ENCODE results near the gene NTM. TPM values are rescaled to one million over a fixed set of nuclear protein-coding genes. Genes with fewer than 3 reads are reported as not detected.

Gene NTM
- total RNA-seq, 1 experiment from 2014 or later: 16.4 TPM

DNA sequence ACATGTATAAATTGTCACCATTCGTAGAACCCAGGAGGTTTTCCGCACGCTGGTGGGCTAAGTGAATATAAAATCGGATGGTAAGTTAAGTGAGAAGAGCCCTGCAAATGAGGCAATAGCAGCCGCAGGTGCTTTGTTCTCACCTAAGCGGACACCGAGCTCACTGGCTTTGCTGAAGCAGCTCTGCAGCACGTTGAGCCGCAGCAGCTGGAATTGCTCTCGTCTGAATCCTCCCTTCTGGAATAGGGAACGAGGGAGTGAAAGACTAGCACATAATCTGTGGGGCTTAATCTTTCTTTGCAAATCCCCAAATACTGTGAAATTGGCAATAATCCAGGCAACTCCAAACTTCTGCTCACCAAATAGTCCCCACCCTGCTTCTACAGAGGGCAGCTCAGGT lies 488.1 kb downstream of the NTM start:
- Mint-ChIP-seq H3K36me3 (no peaks in the 10 kb centered on the region), H3K4me1 (peaks cover 13% of the 10 kb centered on the region), H3K27me3 (ENCODE audit: low read depth) (no peaks in the 10 kb centered on the region; the same call in 1 of the 2 replicates), H3K27ac (no peak overlapping the region), H3K4me3 (no peak overlapping the region), H3K9me3 (no peaks in the 10 kb centered on the region)
- DNase-seq (ENCODE audit: low spot score) (no peak), ATAC-seq (peak; percentile 47)
- TF ChIP-seq SOX15 (CRISPR knock-in tag; IDR thresholded peaks at IDR 0.05) (no peak), CBFB (CRISPR knock-in tag; IDR thresholded peaks at IDR 0.05; ENCODE audit: low read depth) (no peak), CTCF (IDR thresholded peaks at IDR 0.05) (no peak)
- TF ChIP-seq, protein P1, sequence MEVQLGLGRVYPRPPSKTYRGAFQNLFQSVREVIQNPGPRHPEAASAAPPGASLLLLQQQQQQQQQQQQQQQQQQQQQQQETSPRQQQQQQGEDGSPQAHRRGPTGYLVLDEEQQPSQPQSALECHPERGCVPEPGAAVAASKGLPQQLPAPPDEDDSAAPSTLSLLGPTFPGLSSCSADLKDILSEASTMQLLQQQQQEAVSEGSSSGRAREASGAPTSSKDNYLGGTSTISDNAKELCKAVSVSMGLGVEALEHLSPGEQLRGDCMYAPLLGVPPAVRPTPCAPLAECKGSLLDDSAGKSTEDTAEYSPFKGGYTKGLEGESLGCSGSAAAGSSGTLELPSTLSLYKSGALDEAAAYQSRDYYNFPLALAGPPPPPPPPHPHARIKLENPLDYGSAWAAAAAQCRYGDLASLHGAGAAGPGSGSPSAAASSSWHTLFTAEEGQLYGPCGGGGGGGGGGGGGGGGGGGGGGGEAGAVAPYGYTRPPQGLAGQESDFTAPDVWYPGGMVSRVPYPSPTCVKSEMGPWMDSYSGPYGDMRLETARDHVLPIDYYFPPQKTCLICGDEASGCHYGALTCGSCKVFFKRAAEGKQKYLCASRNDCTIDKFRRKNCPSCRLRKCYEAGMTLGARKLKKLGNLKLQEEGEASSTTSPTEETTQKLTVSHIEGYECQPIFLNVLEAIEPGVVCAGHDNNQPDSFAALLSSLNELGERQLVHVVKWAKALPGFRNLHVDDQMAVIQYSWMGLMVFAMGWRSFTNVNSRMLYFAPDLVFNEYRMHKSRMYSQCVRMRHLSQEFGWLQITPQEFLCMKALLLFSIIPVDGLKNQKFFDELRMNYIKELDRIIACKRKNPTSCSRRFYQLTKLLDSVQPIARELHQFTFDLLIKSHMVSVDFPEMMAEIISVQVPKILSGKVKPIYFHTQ (CRISPR knock-in tag; IDR thresholded peaks at IDR 0.05): no peak
- TF ChIP-seq, protein P2, sequence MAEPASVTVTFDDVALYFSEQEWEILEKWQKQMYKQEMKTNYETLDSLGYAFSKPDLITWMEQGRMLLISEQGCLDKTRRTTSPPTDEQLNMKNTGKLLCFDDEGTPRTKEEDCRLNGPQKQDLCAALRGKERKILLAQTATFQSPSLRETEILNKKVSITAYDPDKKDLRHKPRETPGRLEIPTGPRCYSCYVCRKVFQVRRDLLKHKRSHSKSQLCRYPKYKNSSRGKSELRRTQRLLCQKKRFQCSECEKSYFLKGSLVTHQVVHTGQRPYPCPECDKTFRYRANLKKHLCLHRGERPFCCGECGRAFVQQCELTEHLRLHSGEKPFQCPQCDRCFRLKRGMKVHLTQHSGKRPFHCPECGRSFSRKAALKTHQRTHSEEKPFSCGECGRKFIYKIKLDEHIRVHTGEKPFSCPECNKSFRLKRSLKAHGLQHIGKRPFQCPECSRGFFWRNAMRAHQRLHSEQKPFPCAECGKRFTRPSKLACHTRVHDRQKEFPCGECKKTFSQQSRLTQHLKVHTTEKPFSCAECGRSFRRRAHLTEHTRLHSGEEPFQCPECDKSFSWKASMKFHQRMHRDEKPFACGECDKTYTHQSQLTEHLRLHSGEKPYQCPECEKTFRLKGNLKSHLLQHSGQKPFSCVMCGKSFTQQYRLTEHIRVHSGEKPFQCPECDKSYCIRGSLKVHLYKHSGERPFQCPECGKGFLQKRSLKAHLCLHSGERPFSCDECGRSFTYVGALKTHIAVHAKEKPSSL (CRISPR knock-in tag; conservative IDR thresholded peaks at IDR 0.05): no peak
- CTCF ChIA-PET: interaction anchor here (0.6 to 3.0 kb wide), 14 partner anchors 8 to 299 kb away, joined by 3 to 16 read pairs (median 4); no protein-coding TSS in a partner anchor
- POLR2A ChIA-PET: no interaction called here

- Mint-ChIP-seq H3K27ac (no peak overlapping the region), H3K27me3 (ENCODE audit: low read depth) (no peaks in the 10 kb centered on the region)
- CTCF ChIA-PET: interaction anchor here (3.0 kb wide), 1 partner anchor 8 kb away, joined by 16 read pairs; no protein-coding TSS in a partner anchor
These were observed 489.3 kb downstream of the NTM start for GRCh38 chr11:131859538-131860210.

More at GRCh38 chr11:131859538-131860210, 489.3 kb downstream of the NTM start:
- no peak for ATAC-seq
- no peak for TF ChIP-seq ZNF121 (CRISPR knock-in tag; IDR thresholded peaks at IDR 0.05)
- TF ChIP-seq NR1H2 (CRISPR knock-in tag; IDR thresholded peaks at IDR 0.05): no peak
- TF ChIP-seq CREB1 (CRISPR knock-in tag; IDR thresholded peaks at IDR 0.05): no peak
- TF ChIP-seq GRHL2 (CRISPR knock-in tag; IDR thresholded peaks at IDR 0.05; ENCODE audit: insufficient replicate concordance, severe bottlenecking): no peak
- TF ChIP-seq CBFB (CRISPR knock-in tag; IDR thresholded peaks at IDR 0.05; ENCODE audit: low read depth): no peak
- TF ChIP-seq, protein P3, sequence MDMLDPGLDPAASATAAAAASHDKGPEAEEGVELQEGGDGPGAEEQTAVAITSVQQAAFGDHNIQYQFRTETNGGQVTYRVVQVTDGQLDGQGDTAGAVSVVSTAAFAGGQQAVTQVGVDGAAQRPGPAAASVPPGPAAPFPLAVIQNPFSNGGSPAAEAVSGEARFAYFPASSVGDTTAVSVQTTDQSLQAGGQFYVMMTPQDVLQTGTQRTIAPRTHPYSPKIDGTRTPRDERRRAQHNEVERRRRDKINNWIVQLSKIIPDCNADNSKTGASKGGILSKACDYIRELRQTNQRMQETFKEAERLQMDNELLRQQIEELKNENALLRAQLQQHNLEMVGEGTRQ (CRISPR knock-in tag; IDR thresholded peaks at IDR 0.05): no peak
- TF ChIP-seq, protein P1 (CRISPR knock-in tag; IDR thresholded peaks at IDR 0.05): no peak
- no peak for TF ChIP-seq MYBL2 (CRISPR knock-in tag; IDR thresholded peaks at IDR 0.05)
- no peak for TF ChIP-seq SP1 (CRISPR knock-in tag; conservative IDR thresholded peaks at IDR 0.05)
- TF ChIP-seq ZNF317 (CRISPR knock-in tag; IDR thresholded peaks at IDR 0.05; ENCODE audit: borderline replicate concordance, low read depth): no peak
- TF ChIP-seq, protein P4, sequence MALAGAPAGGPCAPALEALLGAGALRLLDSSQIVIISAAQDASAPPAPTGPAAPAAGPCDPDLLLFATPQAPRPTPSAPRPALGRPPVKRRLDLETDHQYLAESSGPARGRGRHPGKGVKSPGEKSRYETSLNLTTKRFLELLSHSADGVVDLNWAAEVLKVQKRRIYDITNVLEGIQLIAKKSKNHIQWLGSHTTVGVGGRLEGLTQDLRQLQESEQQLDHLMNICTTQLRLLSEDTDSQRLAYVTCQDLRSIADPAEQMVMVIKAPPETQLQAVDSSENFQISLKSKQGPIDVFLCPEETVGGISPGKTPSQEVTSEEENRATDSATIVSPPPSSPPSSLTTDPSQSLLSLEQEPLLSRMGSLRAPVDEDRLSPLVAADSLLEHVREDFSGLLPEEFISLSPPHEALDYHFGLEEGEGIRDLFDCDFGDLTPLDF (CRISPR knock-in tag; IDR thresholded peaks at IDR 0.05): no peak
- no peak for TF ChIP-seq ZBTB21 (CRISPR knock-in tag; IDR thresholded peaks at IDR 0.05; ENCODE audit: borderline replicate concordance)
- H3K36me3 Mint-ChIP-seq: no peaks in the 10 kb centered on the region
- H3K4me1 Mint-ChIP-seq: peaks cover 25% of the 10 kb centered on the region
- H3K9me3 Mint-ChIP-seq: no peaks in the 10 kb centered on the region
- no peak for DNase-seq (ENCODE audit: low spot score)
- POLR2A ChIA-PET: no interaction called here
- H3K4me3 Mint-ChIP-seq: no peak overlapping the region
